CD14-positive monocyte (primary cell): ENCODE results near the gene WNT16. TPM values are rescaled to one million over a fixed set of nuclear protein-coding genes. Genes with fewer than 3 reads are reported as not detected.

Experiments used
- DNase-seq, 3 donors: peaks; one replicate each; pipeline ENCODE4 v3.0.0-alpha.2; 2011 to 2022
- H2AFZ ChIP-seq: 2 replicates; pipeline ENCODE4 v1.6.0; 2012; ENCODE audit warnings: mild to moderate bottlenecking, low read depth, low read length, inconsistent platforms; ENCODE audit not compliant: insufficient read depth, poor library complexity, severe bottlenecking
- H3K27ac ChIP-seq, 2 donors: 1 replicate in 1 of 2; 2 replicates in 1 of 2; pipeline ENCODE4 v1.5.1; 2012 to 2013; ENCODE audit warnings: low read length in 2 of 2, control low read depth in 1 of 2, inconsistent platforms in 1 of 2, low read depth in 1 of 2, mild to moderate bottlenecking in 1 of 2
- H3K27me3 ChIP-seq, 2 donors: one replicate each; pipeline versions ENCODE4 v1.6.0 to v1.6.1; 2011 to 2013; ENCODE audit warnings: low read length in 2 of 2; ENCODE audit not compliant: control insufficient read depth in 2 of 2, insufficient read depth in 2 of 2
- H3K36me3 ChIP-seq, 2 donors: replicated peaks in 1 of 2; 1 replicate in 1 of 2; 2 replicates in 1 of 2; pipeline versions ENCODE4 v1.5.1 to v1.6.1; 2012 to 2013; ENCODE audit warnings: low read length in 2 of 2, control low read depth in 1 of 2, inconsistent platforms in 1 of 2, mild to moderate bottlenecking in 1 of 2; ENCODE audit not compliant: insufficient read depth in 2 of 2, control insufficient read depth in 1 of 2
- H3K4me1 ChIP-seq, 2 donors: 1 replicate in 1 of 2; 2 replicates in 1 of 2; pipeline versions ENCODE4 v1.5.1 to v1.6.1; 2012 to 2013; ENCODE audit warnings: low read length in 2 of 2, control low read depth in 1 of 2, inconsistent platforms in 1 of 2, mild to moderate bottlenecking in 1 of 2, moderate library complexity in 1 of 2; ENCODE audit not compliant: insufficient read depth in 2 of 2, control insufficient read depth in 1 of 2
- H3K4me2 ChIP-seq: replicated peaks from 2 replicates; pipeline ENCODE3; 2012; ENCODE audit warnings: low read length, moderate library complexity, mild to moderate bottlenecking; ENCODE audit not compliant: poor library complexity, severe bottlenecking; ENCODE audit errors: extremely low read depth
- H3K4me3 ChIP-seq, 3 experiments: fragments of 200-600 bp in 1 of 3; sonication (generic) in 1 of 3; replicated peaks in 1 of 3; 1 replicate in 2 of 3; 2 replicates in 1 of 3; pipeline ENCODE4 v1.5.1; 2011 to 2013; ENCODE audit warnings: low read length in 3 of 3, mild to moderate bottlenecking in 3 of 3, control low read depth in 2 of 3, low read depth in 2 of 3, inconsistent platforms in 1 of 3, moderate library complexity in 1 of 3
- H3K79me2 ChIP-seq: 2 replicates; pipeline ENCODE4 v1.6.0; 2012; ENCODE audit warnings: mild to moderate bottlenecking, control low read depth, inconsistent platforms, low read length, moderate library complexity; ENCODE audit not compliant: insufficient read depth
- H3K9ac ChIP-seq: 2 replicates; pipeline ENCODE4 v1.6.0; 2017; ENCODE audit warnings: low read length, mild to moderate bottlenecking; ENCODE audit not compliant: insufficient read depth, poor library complexity, severe bottlenecking
- H3K9me3 ChIP-seq, 2 donors: replicated peaks in 1 of 2; 1 replicate in 1 of 2; 2 replicates in 1 of 2; pipeline versions ENCODE4 v1.5.1 to v1.6.1; 2012 to 2013; ENCODE audit warnings: low read length in 2 of 2, control low read depth in 1 of 2; ENCODE audit not compliant: control insufficient read depth in 1 of 2, insufficient read depth in 1 of 2
- H4K20me1 ChIP-seq: 2 replicates; pipeline ENCODE4 v1.6.0; 2012; ENCODE audit warnings: mild to moderate bottlenecking, low read length, control low read depth, moderate library complexity; ENCODE audit not compliant: insufficient read depth
- H3K27ac Mint-ChIP-seq, 7 donors: one replicate each; pipeline ENCODE4 v1.8.0; 2020; ENCODE audit warnings: mild to moderate bottlenecking in 7 of 7, mixed read lengths in 7 of 7, moderate library complexity in 6 of 7, inconsistent platforms in 2 of 7
- H3K27me3 Mint-ChIP-seq, 3 donors: one replicate each; pipeline ENCODE4 v1.8.0; 2021 to 2022; ENCODE audit warnings: low read depth in 3 of 3, mild to moderate bottlenecking in 3 of 3, mixed read lengths in 3 of 3, moderate library complexity in 3 of 3, inconsistent platforms in 1 of 3
- H3K36me3 Mint-ChIP-seq, 2 donors: one replicate each; pipeline ENCODE4 v1.8.0; 2020; ENCODE audit warnings: mixed read lengths in 2 of 2, inconsistent platforms in 1 of 2, mild to moderate bottlenecking in 1 of 2
- H3K4me1 Mint-ChIP-seq: one replicate; pipeline ENCODE4 v1.8.0; 2020; ENCODE audit warnings: mild to moderate bottlenecking, mixed read lengths
- H3K4me3 Mint-ChIP-seq, 2 donors: one replicate each; pipeline ENCODE4 v1.8.0; 2020; ENCODE audit warnings: mild to moderate bottlenecking in 2 of 2, mixed read lengths in 2 of 2, moderate library complexity in 1 of 2
- H3K9me3 Mint-ChIP-seq, 7 donors: one replicate each; pipeline ENCODE4 v1.8.0; 2020 to 2022; ENCODE audit warnings: mixed read lengths in 7 of 7, mild to moderate bottlenecking in 6 of 7, moderate library complexity in 6 of 7, inconsistent platforms in 2 of 7
- WGBS: methylation state at CpG from one replicate; pipeline ENCODE4 v1.1.5; 2013; ENCODE audit warnings: missing lambda C conversion rate; ENCODE audit not compliant: insufficient coverage; 5-methylcytosine and 5-hydroxymethylcytosine counted together
- intact Hi-C, 2 donors: fragments of 100-400 bp; cut with micrococcal nuclease; formaldehyde crosslinking; loops; one replicate each; pipeline versions ENCODE4 v1.15.0 to v1.15.1; 2023
- polyA plus RNA-seq, 3 donors: library from polyadenylated mRNA; depleted of rRNA in 1 of 3; unstranded in 2 of 3; stranded (reverse) in 1 of 3; fragments of 300-500 nt in 2 of 3; fragments of >200 nt in 1 of 3; fragmentation: Illumina TruSeq in 2 of 3; gene quantifications; 1 replicate in 2 of 3; 2 replicates in 1 of 3; pipeline ENCODE4 v1.2.3, GENCODE V29; 2012 to 2021
- TF ChIP-seq, protein P1 (sequence below): fragments of 200-600 bp; IDR thresholded peaks from one replicate; pipeline ENCODE4 v1.8.0; 2022; ENCODE audit warnings: antibody characterized with exemption, mild to moderate bottlenecking

WNT16 gene
- polyA plus RNA-seq, 3 donors = 0.05 TPM; not detected in 2

DNA sequence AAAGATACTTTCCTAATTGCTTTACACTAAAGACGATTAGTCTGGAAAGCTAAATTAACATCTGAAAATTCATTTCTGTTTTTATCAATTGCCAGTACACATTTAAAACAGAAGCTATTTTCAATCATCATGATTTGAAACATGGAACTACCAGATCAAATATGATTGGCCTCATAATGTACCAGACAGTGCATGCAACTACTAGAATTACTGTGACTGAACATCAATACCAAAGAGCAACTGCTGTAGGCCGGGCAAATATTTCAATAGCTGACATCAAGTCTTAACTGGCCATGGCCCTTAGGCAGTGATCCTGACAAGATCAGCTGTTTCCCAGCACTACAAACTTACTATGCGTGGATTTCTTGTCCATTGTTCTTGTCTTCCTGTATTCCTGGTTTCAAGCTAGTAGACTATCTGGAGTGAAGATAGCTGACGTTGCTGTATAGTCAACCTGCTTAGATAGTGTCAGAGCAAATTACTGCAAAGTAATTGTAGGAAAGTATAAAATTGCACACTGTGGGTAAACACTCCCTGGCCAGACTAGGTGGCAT lies 21.7 kb upstream of the WNT16 start:
- H3K4me1 ChIP-seq = no peaks in the 10 kb centered on the region
- intact Hi-C loops = no loop called here
- no peak overlapping the region for H3K27ac Mint-ChIP-seq
- H3K9me3 Mint-ChIP-seq = peaks cover 0 to 8% (median 2%) of the 10 kb centered on the region in 7 donors
- no peaks in the 10 kb centered on the region for H3K27me3 ChIP-seq
- H3K4me3 Mint-ChIP-seq = no peak overlapping the region
- no peak overlapping the region for H3K9ac ChIP-seq
- H3K36me3 Mint-ChIP-seq = no peaks in the 10 kb centered on the region
- H3K36me3 ChIP-seq = no peaks in the 10 kb centered on the region
- no peak overlapping the region for H3K4me3 ChIP-seq
- no peaks in the 10 kb centered on the region for H3K79me2 ChIP-seq
- no peak overlapping the region for H2AFZ ChIP-seq
- peaks cover 0 to 4% (median 2%) of the 10 kb centered on the region in 3 donors for H3K27me3 Mint-ChIP-seq
- no peak for DNase-seq
- no peaks in the 10 kb centered on the region for H4K20me1 ChIP-seq
- 74% methylated on average over 4 of the region's 4 CpGs for WGBS
- H3K4me1 Mint-ChIP-seq = no peaks in the 10 kb centered on the region
- H3K4me2 ChIP-seq = no peak overlapping the region
- no peak overlapping the region for H3K27ac ChIP-seq
- TF ChIP-seq, protein P1, sequence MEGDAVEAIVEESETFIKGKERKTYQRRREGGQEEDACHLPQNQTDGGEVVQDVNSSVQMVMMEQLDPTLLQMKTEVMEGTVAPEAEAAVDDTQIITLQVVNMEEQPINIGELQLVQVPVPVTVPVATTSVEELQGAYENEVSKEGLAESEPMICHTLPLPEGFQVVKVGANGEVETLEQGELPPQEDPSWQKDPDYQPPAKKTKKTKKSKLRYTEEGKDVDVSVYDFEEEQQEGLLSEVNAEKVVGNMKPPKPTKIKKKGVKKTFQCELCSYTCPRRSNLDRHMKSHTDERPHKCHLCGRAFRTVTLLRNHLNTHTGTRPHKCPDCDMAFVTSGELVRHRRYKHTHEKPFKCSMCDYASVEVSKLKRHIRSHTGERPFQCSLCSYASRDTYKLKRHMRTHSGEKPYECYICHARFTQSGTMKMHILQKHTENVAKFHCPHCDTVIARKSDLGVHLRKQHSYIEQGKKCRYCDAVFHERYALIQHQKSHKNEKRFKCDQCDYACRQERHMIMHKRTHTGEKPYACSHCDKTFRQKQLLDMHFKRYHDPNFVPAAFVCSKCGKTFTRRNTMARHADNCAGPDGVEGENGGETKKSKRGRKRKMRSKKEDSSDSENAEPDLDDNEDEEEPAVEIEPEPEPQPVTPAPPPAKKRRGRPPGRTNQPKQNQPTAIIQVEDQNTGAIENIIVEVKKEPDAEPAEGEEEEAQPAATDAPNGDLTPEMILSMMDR = no peak
- H3K9me3 ChIP-seq = no peaks in the 10 kb centered on the region

DNA sequence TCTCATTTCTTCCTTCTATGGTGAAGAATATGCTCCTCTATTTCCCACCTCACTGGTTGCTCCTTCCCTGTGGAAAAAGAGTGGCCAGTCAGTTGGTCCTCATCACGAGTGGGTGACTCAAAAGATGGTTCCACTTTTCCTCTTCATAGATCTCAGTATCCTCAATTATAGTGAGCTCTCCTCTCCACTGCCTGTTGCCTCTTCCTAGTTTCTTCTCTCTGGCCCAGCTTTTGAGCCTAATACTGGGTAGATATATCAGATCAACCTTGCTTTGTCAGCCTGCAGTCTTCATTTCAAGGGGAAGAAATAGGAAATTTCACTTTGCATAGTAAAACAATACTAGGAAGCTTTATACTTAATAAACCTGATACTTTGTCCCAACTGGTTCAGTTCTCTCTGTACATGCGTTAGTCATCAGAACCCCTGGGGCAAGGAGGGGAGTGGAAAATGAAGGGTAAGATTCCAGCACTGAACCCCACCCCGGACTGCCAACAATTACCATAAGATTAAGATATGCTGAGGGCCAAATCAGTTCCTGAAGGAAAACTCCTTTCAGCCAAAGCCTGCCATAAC lies 15.5 kb upstream of the WNT16 start:
- Histone ChIP-seq H3K27me3 (no peaks in the 10 kb centered on the region), H2AFZ (no peak overlapping the region), H3K9me3 (no peaks in the 10 kb centered on the region), H3K4me2 (no peak overlapping the region), H3K36me3 (no peaks in the 10 kb centered on the region), H3K4me1 (no peaks in the 10 kb centered on the region), H3K79me2 (no peaks in the 10 kb centered on the region), H3K9ac (no peak overlapping the region), H3K27ac (no peak overlapping the region), H4K20me1 (no peaks in the 10 kb centered on the region), H3K4me3 (no peak overlapping the region)
- no CpG with 5 or more reads among the region's 3 CpGs for WGBS
- TF ChIP-seq, protein P1 = no peak
- Mint-ChIP-seq H3K4me3 (no peak overlapping the region), H3K9me3 (peaks cover 0 to 12% (median 4%) of the 10 kb centered on the region in 7 donors), H3K27me3 (peaks cover 3 to 7% (median 3%) of the 10 kb centered on the region in 3 donors), H3K36me3 (no peaks in the 10 kb centered on the region), H3K4me1 (no peaks in the 10 kb centered on the region), H3K27ac (no peak overlapping the region)
- intact Hi-C loops = no loop called here
- DNase-seq = no peak
